Measurements from ENCODE around the gene NTNG2.

NTNG2 gene

GRCh38 chr9:132236662-132237311 is 74.9 kb downstream of the NTNG2 start:
- peak overlapping the region; percentile 88 for H3K27ac ChIP-seq
- H3K4me1 ChIP-seq (ENCODE audit: control insufficient read depth in 1 of 2, insufficient read depth in 1 of 2, low read depth in 1 of 2, low read length in 1 of 2): peaks cover 51 to 54% of the 10 kb centered on the region in 2 experiments
- TF ChIP-seq CTCF (IDR thresholded peaks at IDR 0.05): no peak
- peaks cover 4% of the 10 kb centered on the region for H3K36me3 ChIP-seq
- H3K4me3 ChIP-seq (ENCODE audit: low read depth in 1 of 2, low read length in 1 of 2): no peak overlapping the region
- H3K9me3 ChIP-seq: no peaks in the 10 kb centered on the region
- H3K27me3 ChIP-seq: no peaks in the 10 kb centered on the region

- Histone ChIP-seq H3K9me3 (no peaks in the 10 kb centered on the region), H3K27me3 (no peaks in the 10 kb centered on the region), H3K4me1 (ENCODE audit: control insufficient read depth in 1 of 2, insufficient read depth in 1 of 2, low read depth in 1 of 2, low read length in 1 of 2) (peaks cover 53 to 56% of the 10 kb centered on the region in 2 experiments), H3K36me3 (peaks cover 4% of the 10 kb centered on the region), H3K27ac (peak overlapping the region; percentile 88), H3K4me3 (ENCODE audit: low read depth in 1 of 2, low read length in 1 of 2) (no peak overlapping the region)
- no peak for TF ChIP-seq CTCF (IDR thresholded peaks at IDR 0.05)
These were observed 75.6 kb downstream of the NTNG2 start for GRCh38 chr9:132237481-132237880.

- peaks cover 6% of the 10 kb centered on the region for H3K27me3 ChIP-seq
- H3K4me1 ChIP-seq (ENCODE audit: control insufficient read depth in 1 of 2, insufficient read depth in 1 of 2, low read depth in 1 of 2, low read length in 1 of 2): peaks cover 61 to 64% of the 10 kb centered on the region in 2 experiments
- no peak for TF ChIP-seq CTCF (IDR thresholded peaks at IDR 0.05)
- H3K27ac ChIP-seq: peak overlapping the region; percentile 88
- peak overlapping the region; percentile 29 to 82 for H3K4me3 ChIP-seq (ENCODE audit: low read depth in 1 of 2, low read length in 1 of 2)
- H3K36me3 ChIP-seq: peaks cover 4% of the 10 kb centered on the region
- no peaks in the 10 kb centered on the region for H3K9me3 ChIP-seq
These were observed 76.4 kb downstream of the NTNG2 start for GRCh38 chr9:132238026-132238972.

GRCh38 chr9:132238992-132239391 is 77.1 kb downstream of the NTNG2 start:
- Histone ChIP-seq H3K27ac (peak overlapping the region; percentile 88), H3K4me3 (ENCODE audit: low read depth in 1 of 2, low read length in 1 of 2) (peak overlapping the region; percentile 29 to 82), H3K27me3 (peaks cover 13% of the 10 kb centered on the region), H3K9me3 (no peaks in the 10 kb centered on the region), H3K4me1 (ENCODE audit: control insufficient read depth in 1 of 2, insufficient read depth in 1 of 2, low read depth in 1 of 2, low read length in 1 of 2) (peaks cover 64 to 70% of the 10 kb centered on the region in 2 experiments), H3K36me3 (peaks cover 4% of the 10 kb centered on the region)
- no peak for TF ChIP-seq CTCF (IDR thresholded peaks at IDR 0.05)

GRCh38 chr9:132239518-132239917 is 77.7 kb downstream of the NTNG2 start:
- TF ChIP-seq CTCF (IDR thresholded peaks at IDR 0.05): no peak
- peak overlapping the region; percentile 29 to 82 for H3K4me3 ChIP-seq (ENCODE audit: low read depth in 1 of 2, low read length in 1 of 2)
- H3K27ac ChIP-seq: peak overlapping the region; percentile 88
- no peaks in the 10 kb centered on the region for H3K9me3 ChIP-seq
- H3K36me3 ChIP-seq: peaks cover 4% of the 10 kb centered on the region
- peaks cover 64 to 70% of the 10 kb centered on the region in 2 experiments for H3K4me1 ChIP-seq (ENCODE audit: control insufficient read depth in 1 of 2, insufficient read depth in 1 of 2, low read depth in 1 of 2, low read length in 1 of 2)
- peaks cover 18% of the 10 kb centered on the region for H3K27me3 ChIP-seq
